WTC11 (cell line): ENCODE measurements around the gene INPP4B. TPM values are rescaled to one million over a fixed set of nuclear protein-coding genes. Genes with fewer than 3 reads are reported as not detected.

Source experiments
- ATAC-seq: fragments of 200-7000 bp; cut with Tn5 transposase; 2 replicates; pipeline ENCODE4 v1.10.0; 2021; ENCODE audit warnings: mild to moderate bottlenecking, moderate library complexity
- CTCF ChIA-PET: fragments of 300-600 bp; sonication (Branson Sonifier 250); formaldehyde crosslinking; loops from one replicate; lab custom pipeline; 2021; ENCODE audit warnings: antibody characterized with exemption; lab: Charles Lee
- POLR2A ChIA-PET: fragments of 350-600 bp; sonication (Branson Sonifier 250); formaldehyde crosslinking; loops from one replicate; lab custom pipeline; 2021; ENCODE audit warnings: antibody characterized with exemption; lab: Charles Lee
- DNase-seq: peaks from one replicate; pipeline ENCODE4 v3.0.0; 2021; ENCODE audit warnings: low spot score
- H3K27ac Mint-ChIP-seq: 2 replicates; pipeline ENCODE4 v1.8.0; 2021; ENCODE audit warnings: mixed read lengths
- H3K27me3 Mint-ChIP-seq: 2 replicates; pipeline ENCODE4 v1.8.0; 2021; ENCODE audit warnings: low read depth, mild to moderate bottlenecking, moderate library complexity, mixed read lengths
- H3K36me3 Mint-ChIP-seq: 2 replicates; pipeline ENCODE4 v1.8.0; 2021; ENCODE audit warnings: mixed read lengths
- H3K4me1 Mint-ChIP-seq: 2 replicates; pipeline ENCODE4 v1.8.0; 2022; ENCODE audit warnings: mixed read lengths
- H3K4me3 Mint-ChIP-seq: 2 replicates; pipeline ENCODE4 v1.8.0; 2021; ENCODE audit warnings: mild to moderate bottlenecking, moderate library complexity, mixed read lengths
- H3K9me3 Mint-ChIP-seq: 2 replicates; pipeline ENCODE4 v1.8.0; 2021; ENCODE audit warnings: mixed read lengths
- CTCF ChIP-seq: fragments of 200-600 bp; IDR thresholded peaks from 2 replicates; pipeline ENCODE4 v1.8.0; 2022; ENCODE audit warnings: antibody characterized with exemption
- E2F4 ChIP-seq: sonication (generic); formaldehyde crosslinking; IDR thresholded peaks from 2 replicates; pipeline ENCODE4 v1.8.1; 2022; ENCODE audit warnings: low read depth, mild to moderate bottlenecking, moderate library complexity, missing genetic modification reagents, borderline replicate concordance
- E2F5 ChIP-seq: sonication (generic); formaldehyde crosslinking; IDR thresholded peaks from 2 replicates; pipeline ENCODE4 v1.8.1; 2022; ENCODE audit warnings: mild to moderate bottlenecking, moderate library complexity, missing genetic modification reagents
- ELF4 ChIP-seq: sonication (generic); formaldehyde crosslinking; IDR thresholded peaks from 2 replicates; pipeline ENCODE4 v1.8.1; 2022; ENCODE audit warnings: low read depth, mild to moderate bottlenecking, moderate library complexity, missing genetic modification reagents
- FOXJ3 ChIP-seq: sonication (generic); formaldehyde crosslinking; IDR thresholded peaks from 2 replicates; pipeline ENCODE4 v1.9.0; 2021; ENCODE audit warnings: missing genetic modification reagents, mild to moderate bottlenecking, borderline replicate concordance
- PREB ChIP-seq: sonication (generic); formaldehyde crosslinking; IDR thresholded peaks from 2 replicates; pipeline ENCODE4 v1.8.1; 2022; ENCODE audit warnings: mild to moderate bottlenecking, missing genetic modification reagents, moderate library complexity, borderline replicate concordance
- SP1 ChIP-seq: sonication (generic); formaldehyde crosslinking; conservative IDR thresholded peaks from 2 replicates; pipeline ENCODE4 v1.8.1; 2022; ENCODE audit warnings: missing genetic modification reagents
- STAT6 ChIP-seq: sonication (generic); formaldehyde crosslinking; conservative IDR thresholded peaks from 2 replicates; pipeline ENCODE4 v1.8.1; 2023; ENCODE audit warnings: mild to moderate bottlenecking, low read depth, missing genetic modification reagents, moderate library complexity
- TP53 ChIP-seq: sonication (generic); formaldehyde crosslinking; IDR thresholded peaks from 2 replicates; pipeline ENCODE4 v1.8.1; 2023; ENCODE audit warnings: mild to moderate bottlenecking, missing genetic modification reagents
- ZBTB21 ChIP-seq: sonication (generic); formaldehyde crosslinking; IDR thresholded peaks from 2 replicates; pipeline ENCODE4 v1.8.1; 2023; ENCODE audit warnings: mild to moderate bottlenecking, missing genetic modification reagents, borderline replicate concordance
- ZNF281 ChIP-seq: sonication (generic); formaldehyde crosslinking; IDR thresholded peaks from 2 replicates; pipeline ENCODE4 v1.8.0; 2023; ENCODE audit warnings: mild to moderate bottlenecking, missing genetic modification reagents
- ZNF423 ChIP-seq: fragments of 250-450 bp; sonication (Bioruptor Pico); IDR thresholded peaks from 2 replicates; pipeline ENCODE4 v2.1.2; 2022; ENCODE audit warnings: mild to moderate bottlenecking, moderate library complexity
- ZNF425 ChIP-seq: fragments of 250-450 bp; sonication (Bioruptor Pico); conservative IDR thresholded peaks from 2 replicates; pipeline ENCODE4 v1.9.0; 2021; ENCODE audit warnings: mild to moderate bottlenecking
- total RNA-seq: library from RNA; stranded (reverse); gene quantifications from 3 replicates; pipeline ENCODE4 v1.2.3, GENCODE V29; 2021

Gene INPP4B
- total RNA-seq, 1 experiment from 2014 or later, result 0.92 TPM

- TF ChIP-seq SP1 (CRISPR knock-in tag), result no peak
- TF ChIP-seq E2F5 (CRISPR knock-in tag), result no peak
- no peak for TF ChIP-seq STAT6 (CRISPR knock-in tag)
- no peak for TF ChIP-seq ZNF425
- no peak for TF ChIP-seq FOXJ3 (CRISPR knock-in tag)
- TF ChIP-seq TP53 (CRISPR knock-in tag), result no peak
- TF ChIP-seq E2F4 (CRISPR knock-in tag), result no peak
- TF ChIP-seq ZBTB21, result no peak
- TF ChIP-seq ELF4, result no peak
- TF ChIP-seq ZNF281 (CRISPR knock-in tag), result no peak
- TF ChIP-seq CTCF, result no peak
- no peak for TF ChIP-seq ZNF423 (CRISPR knock-in tag)
- no peak for TF ChIP-seq PREB (CRISPR knock-in tag)
- DNase-seq, result no peak
- Mint-ChIP-seq H3K4me1 (peaks cover 10% of the 10 kb centered on the region), H3K4me3 (no peak overlapping the region), H3K27ac (no peak overlapping the region), H3K27me3 (no peaks in the 10 kb centered on the region; the same call in 1 of the 2 replicates), H3K36me3 (no peaks in the 10 kb centered on the region), H3K9me3 (no peaks in the 10 kb centered on the region; the same call in 1 of the 2 replicates)
- CTCF ChIA-PET, result no interaction called here
- POLR2A ChIA-PET, result no interaction called here
- no peak for ATAC-seq
These were observed 21.7 kb downstream of the INPP4B start for GRCh38 chr4:142824368-142824767.
